Measurements from ENCODE around the gene ASTN2.

Gene ASTN2

DNA sequence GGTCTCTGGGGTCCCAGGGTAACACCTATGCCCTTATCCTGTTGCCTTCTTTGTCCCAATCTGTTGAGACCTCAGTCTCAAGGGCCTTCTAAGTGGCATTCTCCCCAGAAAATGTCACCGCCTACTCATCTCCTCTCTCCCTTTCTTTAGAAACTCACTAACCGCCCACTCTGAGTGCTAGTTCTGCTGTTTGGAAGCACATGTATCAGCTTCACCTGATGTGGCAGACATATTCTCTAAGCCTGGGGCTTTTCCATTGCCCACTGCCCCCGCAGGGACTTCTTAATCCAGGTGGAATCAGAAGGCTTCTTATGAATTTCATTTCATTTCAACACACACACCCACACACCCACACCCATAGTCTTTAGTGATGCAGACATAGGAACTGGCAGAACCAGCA is 165.1 kb downstream of the ASTN2 start:
- peaks cover 61% of the 10 kb centered on the region for H3K4me1 ChIP-seq (ENCODE audit: control insufficient read depth, low read length)

DNA sequence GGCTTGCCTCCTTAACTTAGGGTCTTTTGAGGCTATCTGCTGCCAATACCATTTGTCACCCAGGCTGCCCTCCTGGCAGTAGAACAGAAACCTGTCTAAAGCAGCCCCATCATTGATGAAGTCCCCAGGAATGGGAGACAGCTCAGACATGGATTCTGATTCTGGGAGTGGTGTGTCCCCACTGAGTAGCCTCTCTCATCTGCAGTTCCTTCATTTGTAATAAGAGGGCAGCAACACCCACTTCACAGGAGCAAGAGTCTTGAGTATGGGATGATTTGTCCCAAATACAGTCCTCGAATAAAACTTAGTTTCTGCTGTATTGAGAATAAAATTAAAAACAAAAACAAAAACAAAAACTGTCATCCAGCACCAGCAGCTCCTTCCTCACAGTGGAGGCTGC is 167.6 kb downstream of the ASTN2 start:
- Histone ChIP-seq H3K4me2 (ENCODE audit: low read length) (peak overlapping the region; percentile 1; the same call in 1 of the 2 replicates), H3K36me3 (ENCODE audit: control insufficient read depth, low read length) (peaks cover 44% of the 10 kb centered on the region), H3K9me3 (ENCODE audit: control insufficient read depth, insufficient read depth, low read length) (peaks cover 11% of the 10 kb centered on the region; the same call in 1 of the 2 replicates), H3K4me3 (ENCODE audit: low read length) (no peak overlapping the region), H3K9me2 (replicated peaks; ENCODE audit: control insufficient read depth, low read length) (no peaks in the 10 kb centered on the region), H3F3A (ENCODE audit: control insufficient read depth, insufficient read depth) (peaks cover 2% of the 10 kb centered on the region; the same call in 1 of the 2 replicates), H3K79me2 (ENCODE audit: control insufficient read depth, low read length) (no peaks in the 10 kb centered on the region), H3K27me3 (ENCODE audit: control insufficient read depth, low read length) (no peaks in the 10 kb centered on the region), H3K27ac (ENCODE audit: low read depth, low read length) (0 out of 2 replicates have a peak overlapping the region, but pooled peaks have one; percentile 1), H3K4me1 (ENCODE audit: control insufficient read depth, low read length) (peaks cover 54% of the 10 kb centered on the region), H4K20me1 (ENCODE audit: control insufficient read depth, insufficient read depth, low read depth, low read length) (no peaks in the 10 kb centered on the region)
- TF ChIP-seq, protein P1, sequence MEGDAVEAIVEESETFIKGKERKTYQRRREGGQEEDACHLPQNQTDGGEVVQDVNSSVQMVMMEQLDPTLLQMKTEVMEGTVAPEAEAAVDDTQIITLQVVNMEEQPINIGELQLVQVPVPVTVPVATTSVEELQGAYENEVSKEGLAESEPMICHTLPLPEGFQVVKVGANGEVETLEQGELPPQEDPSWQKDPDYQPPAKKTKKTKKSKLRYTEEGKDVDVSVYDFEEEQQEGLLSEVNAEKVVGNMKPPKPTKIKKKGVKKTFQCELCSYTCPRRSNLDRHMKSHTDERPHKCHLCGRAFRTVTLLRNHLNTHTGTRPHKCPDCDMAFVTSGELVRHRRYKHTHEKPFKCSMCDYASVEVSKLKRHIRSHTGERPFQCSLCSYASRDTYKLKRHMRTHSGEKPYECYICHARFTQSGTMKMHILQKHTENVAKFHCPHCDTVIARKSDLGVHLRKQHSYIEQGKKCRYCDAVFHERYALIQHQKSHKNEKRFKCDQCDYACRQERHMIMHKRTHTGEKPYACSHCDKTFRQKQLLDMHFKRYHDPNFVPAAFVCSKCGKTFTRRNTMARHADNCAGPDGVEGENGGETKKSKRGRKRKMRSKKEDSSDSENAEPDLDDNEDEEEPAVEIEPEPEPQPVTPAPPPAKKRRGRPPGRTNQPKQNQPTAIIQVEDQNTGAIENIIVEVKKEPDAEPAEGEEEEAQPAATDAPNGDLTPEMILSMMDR (IDR thresholded peaks at IDR 0.05; ENCODE audit: low read depth, low read length, poor library complexity, severe bottlenecking) = peak; percentile 69
- TF ChIP-seq EZH2phosphoT487 (IDR thresholded peaks at IDR 0.05; ENCODE audit: borderline replicate concordance, low read length) = no peak

More for the DNA sequence above, 165.1 kb downstream of the ASTN2 start:
- peaks cover 28% of the 10 kb centered on the region for H3K36me3 ChIP-seq (ENCODE audit: control insufficient read depth, low read length)
- no peaks in the 10 kb centered on the region; the same call in 1 of the 2 replicates for H3K9me3 ChIP-seq (ENCODE audit: control insufficient read depth, insufficient read depth, low read length)
- TF ChIP-seq EZH2phosphoT487 (IDR thresholded peaks at IDR 0.05; ENCODE audit: borderline replicate concordance, low read length) = no peak
- TF ChIP-seq, protein P1 (IDR thresholded peaks at IDR 0.05; ENCODE audit: low read depth, low read length, poor library complexity, severe bottlenecking) = no peak
- H3K79me2 ChIP-seq (ENCODE audit: control insufficient read depth, low read length) = no peaks in the 10 kb centered on the region
- H4K20me1 ChIP-seq (ENCODE audit: control insufficient read depth, insufficient read depth, low read depth, low read length) = no peaks in the 10 kb centered on the region
- no peaks in the 10 kb centered on the region for H3K9me2 ChIP-seq (replicated peaks; ENCODE audit: control insufficient read depth, low read length)
- H3K4me2 ChIP-seq (ENCODE audit: low read length) = peak overlapping the region; percentile 32
- H3K27ac ChIP-seq (ENCODE audit: low read depth, low read length) = 0 out of 2 replicates have a peak overlapping the region, but pooled peaks have one; percentile 5
- no peaks in the 10 kb centered on the region for H3K27me3 ChIP-seq (ENCODE audit: control insufficient read depth, low read length)
- H3K4me3 ChIP-seq (ENCODE audit: low read length) = 0 out of 2 replicates have a peak overlapping the region, but pooled peaks have one; percentile 3
- H3F3A ChIP-seq (ENCODE audit: control insufficient read depth, insufficient read depth) = peaks cover 2% of the 10 kb centered on the region; the same call in 1 of the 2 replicates

DNA sequence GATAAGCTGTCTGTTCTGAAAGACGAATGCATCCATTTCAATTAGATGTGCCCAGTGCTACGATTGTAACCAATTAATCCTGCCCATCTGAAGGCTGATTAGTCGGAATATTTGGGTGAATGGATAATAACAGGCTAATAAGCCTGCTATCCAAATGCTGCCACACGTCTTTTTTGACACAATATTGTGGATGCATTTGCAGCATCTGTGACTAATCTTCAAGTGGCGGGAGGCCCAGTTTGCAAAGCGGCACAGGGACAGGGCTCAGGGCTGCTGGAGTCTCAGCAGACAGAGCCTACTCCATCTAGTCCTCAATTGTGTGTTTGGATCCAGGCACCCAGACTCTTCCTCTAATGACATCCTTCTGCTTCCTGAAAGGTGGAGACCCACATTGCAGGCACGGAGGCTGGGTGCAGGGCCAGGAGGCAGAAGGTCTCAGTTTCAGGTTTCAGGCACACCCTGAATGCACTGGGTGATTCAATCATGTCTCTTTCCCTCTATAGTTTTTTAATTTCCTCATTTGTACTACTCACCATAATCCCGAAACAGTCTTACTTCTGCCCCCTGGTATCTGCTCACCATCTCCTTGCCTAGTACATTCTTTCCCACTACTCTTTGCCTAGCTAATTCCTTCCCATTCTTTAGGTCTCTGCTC is 169.6 kb downstream of the ASTN2 start:
- Histone ChIP-seq H3K4me1 (ENCODE audit: control insufficient read depth, low read length) (peaks cover 35% of the 10 kb centered on the region), H4K20me1 (ENCODE audit: control insufficient read depth, insufficient read depth, low read depth, low read length) (no peaks in the 10 kb centered on the region), H3K9me3 (ENCODE audit: control insufficient read depth, insufficient read depth, low read length) (peaks cover 28% of the 10 kb centered on the region; the same call in 1 of the 2 replicates), H3K79me2 (ENCODE audit: control insufficient read depth, low read length) (no peaks in the 10 kb centered on the region), H3K27ac (ENCODE audit: low read depth, low read length) (no peak overlapping the region), H3K9me2 (replicated peaks; ENCODE audit: control insufficient read depth, low read length) (no peaks in the 10 kb centered on the region), H3K4me3 (ENCODE audit: low read length) (no peak overlapping the region), H3K36me3 (ENCODE audit: control insufficient read depth, low read length) (peaks cover 62% of the 10 kb centered on the region), H3F3A (ENCODE audit: control insufficient read depth, insufficient read depth) (peaks cover 2% of the 10 kb centered on the region; the same call in 1 of the 2 replicates), H3K4me2 (ENCODE audit: low read length) (no peak overlapping the region), H3K27me3 (ENCODE audit: control insufficient read depth, low read length) (no peaks in the 10 kb centered on the region)
- TF ChIP-seq EZH2phosphoT487 (IDR thresholded peaks at IDR 0.05; ENCODE audit: borderline replicate concordance, low read length) = no peak
- TF ChIP-seq, protein P1 (IDR thresholded peaks at IDR 0.05; ENCODE audit: low read depth, low read length, poor library complexity, severe bottlenecking) = no peak

Measured in DOHH2 (cell line).